GM18502 (cell line): ENCODE data around the gene CERCAM.
"Not testable (repeated sequence)": the region's sequence is repeated elsewhere in the genome, so short reads cannot be mapped to it uniquely, and the experiment has no call there.

Source experiments
- ATAC-seq: cut with Tn5 transposase; IDR thresholded peaks from one replicate; pipeline ENCODE4 v1.9.1; 2021; ENCODE audit warnings: mild to moderate bottlenecking; ENCODE audit not compliant: unreplicated experiment, poor library complexity

CERCAM gene

GRCh38 chr9:128415281-128415680 is 5.4 kb upstream of the CERCAM start:
- ATAC-seq = no peak

- no peak for ATAC-seq
These were observed 4.6 kb upstream of the CERCAM start for GRCh38 chr9:128416014-128416413.

- no peak for ATAC-seq
These were observed 4.1 kb upstream of the CERCAM start for GRCh38 chr9:128416432-128417019.

GRCh38 chr9:128419061-128419925 is 1.4 kb upstream of the CERCAM start:
- ATAC-seq = no peak

- ATAC-seq = peak; percentile 73
These were observed 502 bp upstream of the CERCAM start for GRCh38 chr9:128420060-128420650.

GRCh38 chr9:128421482-128421996 is 882 bp downstream of the CERCAM start:
- ATAC-seq = no peak

GRCh38 chr9:128422022-128422782 is 1.5 kb downstream of the CERCAM start:
- not testable (repeated sequence) for ATAC-seq

- ATAC-seq = no peak
These were observed 2.1 kb downstream of the CERCAM start for GRCh38 chr9:128422783-128423150.

GRCh38 chr9:128423356-128423755 is 2.7 kb downstream of the CERCAM start:
- ATAC-seq = not testable (repeated sequence)

GRCh38 chr9:128424268-128424780 is 3.7 kb downstream of the CERCAM start:
- no peak for ATAC-seq

- ATAC-seq = no peak
These were observed 8.2 kb downstream of the CERCAM start for GRCh38 chr9:128428644-128429512.

- ATAC-seq = no peak
These were observed 8.9 kb downstream of the CERCAM start for GRCh38 chr9:128429513-128430086.

- no peak for ATAC-seq
These were observed 10.6 kb downstream of the CERCAM start for GRCh38 chr9:128431207-128431606.

- no peak for ATAC-seq
These were observed 13.7 kb downstream of the CERCAM start for GRCh38 chr9:128434340-128434739.

- no peak for ATAC-seq
These were observed 15.0 kb downstream of the CERCAM start for GRCh38 chr9:128435611-128436010.

GRCh38 chr9:128438343-128439109 is 17.9 kb downstream of the CERCAM start:
- peak; percentile 71 for ATAC-seq

GRCh38 chr9:128439273-128439672 is 18.6 kb downstream of the CERCAM start:
- no peak for ATAC-seq

- no peak for ATAC-seq
These were observed 21.5 kb downstream of the CERCAM start for GRCh38 chr9:128442150-128442549.
